GM19455 (cell line): ENCODE data around the gene PGM3.

Experiments used
- ATAC-seq: cut with Tn5 transposase; IDR thresholded peaks from one replicate; pipeline ENCODE4 v1.9.1; 2021; ENCODE audit not compliant: unreplicated experiment

The PGM3 gene

GRCh38 chr6:83124553-83124952 lies 68.5 kb downstream of the PGM3 start:
- no peak for ATAC-seq

- ATAC-seq: no peak
Observed at GRCh38 chr6:83119742-83120300, 73.2 kb downstream of the PGM3 start.

- ATAC-seq: no peak
Observed at GRCh38 chr6:83117802-83118201, 75.3 kb downstream of the PGM3 start.
